GM15510 (cell line): Measurements from ENCODE around the gene ALDH3B1.

Experiments
- POLR2A ChIP-seq: IDR thresholded peaks from 3 replicates; pipeline ENCODE4 v1.6.1; 2011; ENCODE audit warnings: borderline replicate concordance; ENCODE audit not compliant: insufficient read length; ENCODE audit errors: extremely low read depth

Gene ALDH3B1

GRCh38 chr11:68040957-68041591 lies 30.9 kb downstream of the ALDH3B1 start:
- no peak for TF ChIP-seq POLR2A

- TF ChIP-seq POLR2A: no peak
Observed at GRCh38 chr11:68041617-68042218, 31.6 kb downstream of the ALDH3B1 start.

- TF ChIP-seq POLR2A: no peak
Observed at GRCh38 chr11:68042219-68043028, 32.3 kb downstream of the ALDH3B1 start.

GRCh38 chr11:68043029-68043348 lies 32.9 kb downstream of the ALDH3B1 start:
- no peak for TF ChIP-seq POLR2A

GRCh38 chr11:68043349-68044144 lies 33.4 kb downstream of the ALDH3B1 start:
- TF ChIP-seq POLR2A: no peak

GRCh38 chr11:68044145-68044813 lies 34.2 kb downstream of the ALDH3B1 start:
- no peak for TF ChIP-seq POLR2A

GRCh38 chr11:68044898-68045351 lies 34.8 kb downstream of the ALDH3B1 start:
- TF ChIP-seq POLR2A: no peak

GRCh38 chr11:68047437-68048290 lies 37.5 kb downstream of the ALDH3B1 start:
- no peak for TF ChIP-seq POLR2A

GRCh38 chr11:68048681-68049508 lies 38.8 kb downstream of the ALDH3B1 start:
- no peak for TF ChIP-seq POLR2A

GRCh38 chr11:68049509-68050370 lies 39.6 kb downstream of the ALDH3B1 start:
- no peak for TF ChIP-seq POLR2A

- TF ChIP-seq POLR2A: no peak
Observed at GRCh38 chr11:68050371-68050841, 40.3 kb downstream of the ALDH3B1 start.

GRCh38 chr11:68051191-68052136 lies 41.3 kb downstream of the ALDH3B1 start:
- TF ChIP-seq POLR2A: no peak
